ENCODE data around the gene EYA2. TPM values are rescaled to one million over a fixed set of nuclear protein-coding genes. Genes with fewer than 3 reads are reported as not detected.

EYA2 gene
- total and polyA plus RNA-seq, 2 experiments from 2014 or later = 0.18 TPM; not detected in 1

GRCh38 chr20:46990017-46990595, 95.5 kb downstream of the EYA2 start:
- DNase-seq = peak; percentile 35
- TF ChIP-seq EZH2phosphoT487 (IDR thresholded peaks at IDR 0.05; ENCODE audit: insufficient read depth, low read depth) = no peak
- no peak for TF ChIP-seq EZH2 (IDR thresholded peaks at IDR 0.05; ENCODE audit: insufficient read depth, poor library complexity, severe bottlenecking)
- Histone ChIP-seq H3K9ac (no peak overlapping the region), H3K4me1 (ENCODE audit: insufficient read depth) (no peaks in the 10 kb centered on the region), H3K79me2 (ENCODE audit: insufficient read depth) (no peaks in the 10 kb centered on the region), H2AFZ (0 out of 2 replicates have a peak overlapping the region, but pooled peaks have one; percentile 5), H3K4me2 (ENCODE audit: unreplicated experiment) (no peak overlapping the region), H3K4me3 (no peak overlapping the region), H3K9me3 (ENCODE audit: low read depth) (no peaks in the 10 kb centered on the region), H3K27ac (no peak overlapping the region), H3F3A (ENCODE audit: insufficient read depth) (no peaks in the 10 kb centered on the region), H4K20me1 (ENCODE audit: insufficient read depth) (no peaks in the 10 kb centered on the region), H3K36me3 (ENCODE audit: low read depth) (no peaks in the 10 kb centered on the region), H3K9me2 (ENCODE audit: insufficient read depth) (no peaks in the 10 kb centered on the region), H3K27me3 (replicated peaks; ENCODE audit: insufficient read depth) (peaks cover 41% of the 10 kb centered on the region)
- WGBS, 2 experiments (ENCODE audit: low coverage in 1 of 2, low lambda C conversion rate in 2 of 2, missing lambda C conversion rate in 2 of 2) = 1 to 5% methylated on average over 12 of the region's 12 CpGs
- in situ Hi-C loops (cut with MboI) = no loop called here

- H3K9me3 ChIP-seq (ENCODE audit: low read depth) = no peaks in the 10 kb centered on the region
- H3K9ac ChIP-seq = no peak overlapping the region
- in situ Hi-C loops (cut with MboI) = no loop called here
- no peaks in the 10 kb centered on the region for H3K4me1 ChIP-seq (ENCODE audit: insufficient read depth)
- no peaks in the 10 kb centered on the region for H3K9me2 ChIP-seq (ENCODE audit: insufficient read depth)
- no peak overlapping the region for H3K4me3 ChIP-seq
- TF ChIP-seq EZH2 (IDR thresholded peaks at IDR 0.05; ENCODE audit: insufficient read depth, poor library complexity, severe bottlenecking) (no peak), EZH2phosphoT487 (IDR thresholded peaks at IDR 0.05; ENCODE audit: insufficient read depth, low read depth) (no peak)
- H4K20me1 ChIP-seq (ENCODE audit: insufficient read depth) = no peaks in the 10 kb centered on the region
- H3K36me3 ChIP-seq (ENCODE audit: low read depth) = no peaks in the 10 kb centered on the region
- no peak for DNase-seq
- no peak overlapping the region for H3K4me2 ChIP-seq (ENCODE audit: unreplicated experiment)
- 0 out of 2 replicates have a peak overlapping the region, but pooled peaks have one; percentile 5 for H2AFZ ChIP-seq
- no peak overlapping the region for H3K27ac ChIP-seq
- WGBS, 2 experiments (ENCODE audit: low coverage in 1 of 2, low lambda C conversion rate in 2 of 2, missing lambda C conversion rate in 2 of 2) = 5 to 11% methylated on average over 5 of the region's 5 CpGs
- H3F3A ChIP-seq (ENCODE audit: insufficient read depth) = no peaks in the 10 kb centered on the region
- H3K27me3 ChIP-seq (replicated peaks; ENCODE audit: insufficient read depth) = peaks cover 44% of the 10 kb centered on the region
- H3K79me2 ChIP-seq (ENCODE audit: insufficient read depth) = no peaks in the 10 kb centered on the region
Observed at GRCh38 chr20:46990596-46991104, 96.0 kb downstream of the EYA2 start.

GRCh38 chr20:46991168-46991567, 96.5 kb downstream of the EYA2 start:
- Histone ChIP-seq H2AFZ (no peak overlapping the region), H3K4me3 (no peak overlapping the region), H3K9me2 (ENCODE audit: insufficient read depth) (no peaks in the 10 kb centered on the region), H3K9ac (no peak overlapping the region), H3K4me2 (ENCODE audit: unreplicated experiment) (no peak overlapping the region), H3K4me1 (ENCODE audit: insufficient read depth) (no peaks in the 10 kb centered on the region), H3K27ac (no peak overlapping the region), H3K36me3 (ENCODE audit: low read depth) (no peaks in the 10 kb centered on the region), H3K27me3 (replicated peaks; ENCODE audit: insufficient read depth) (peaks cover 45% of the 10 kb centered on the region), H3F3A (ENCODE audit: insufficient read depth) (no peaks in the 10 kb centered on the region), H3K9me3 (ENCODE audit: low read depth) (no peaks in the 10 kb centered on the region), H3K79me2 (ENCODE audit: insufficient read depth) (no peaks in the 10 kb centered on the region), H4K20me1 (ENCODE audit: insufficient read depth) (no peaks in the 10 kb centered on the region)
- 53 to 58% methylated on average over 3 of the region's 3 CpGs for WGBS, 2 experiments (ENCODE audit: low coverage in 1 of 2, low lambda C conversion rate in 2 of 2, missing lambda C conversion rate in 2 of 2)
- DNase-seq = no peak
- in situ Hi-C loops (cut with MboI) = no loop called here
- no peak for TF ChIP-seq EZH2 (IDR thresholded peaks at IDR 0.05; ENCODE audit: insufficient read depth, poor library complexity, severe bottlenecking)
- TF ChIP-seq EZH2phosphoT487 (IDR thresholded peaks at IDR 0.05; ENCODE audit: insufficient read depth, low read depth) = no peak

GRCh38 chr20:46991880-46992639, 97.4 kb downstream of the EYA2 start:
- Histone ChIP-seq H3K4me1 (ENCODE audit: insufficient read depth) (no peaks in the 10 kb centered on the region), H3K27ac (no peak overlapping the region), H2AFZ (no peak overlapping the region), H3K36me3 (ENCODE audit: low read depth) (no peaks in the 10 kb centered on the region), H3K9me3 (ENCODE audit: low read depth) (no peaks in the 10 kb centered on the region), H3K79me2 (ENCODE audit: insufficient read depth) (no peaks in the 10 kb centered on the region), H3K4me3 (no peak overlapping the region), H3K9ac (no peak overlapping the region), H3K27me3 (replicated peaks; ENCODE audit: insufficient read depth) (peaks cover 45% of the 10 kb centered on the region), H3F3A (ENCODE audit: insufficient read depth) (no peaks in the 10 kb centered on the region), H4K20me1 (ENCODE audit: insufficient read depth) (no peaks in the 10 kb centered on the region), H3K4me2 (ENCODE audit: unreplicated experiment) (no peak overlapping the region), H3K9me2 (ENCODE audit: insufficient read depth) (no peaks in the 10 kb centered on the region)
- 38 to 39% methylated on average over 11 to 12 of the region's 12 CpGs for WGBS, 2 experiments (ENCODE audit: low coverage in 1 of 2, low lambda C conversion rate in 2 of 2, missing lambda C conversion rate in 2 of 2)
- TF ChIP-seq EZH2 (IDR thresholded peaks at IDR 0.05; ENCODE audit: insufficient read depth, poor library complexity, severe bottlenecking) (no peak), EZH2phosphoT487 (IDR thresholded peaks at IDR 0.05; ENCODE audit: insufficient read depth, low read depth) (no peak)
- in situ Hi-C loops (cut with MboI) = no loop called here
- DNase-seq = no peak

Data from GM23248 (cell line).